HEK293T (cell line): ENCODE data around the gene CT45A8.
"Not testable (repeated sequence)": the region's sequence is repeated elsewhere in the genome, so short reads cannot be mapped to it uniquely, and the experiment has no call there.

Experiments
- ELF4 ChIP-seq: fragments of 450-650 bp; IDR thresholded peaks from 2 replicates; pipeline ENCODE4 v1.6.1; 2017; ENCODE audit warnings: antibody characterized with exemption
- HDGF ChIP-seq: fragments of 450-650 bp; IDR thresholded peaks from 2 replicates; pipeline ENCODE4 v1.6.1; 2017; ENCODE audit warnings: antibody characterized with exemption, borderline replicate concordance
- ZNF384 ChIP-seq: fragments of 450-650 bp; IDR thresholded peaks from 2 replicates; pipeline ENCODE4 v1.6.1; 2016

GRCh38 chrX:135837180-135837579 lies 17.2 kb downstream of the CT45A8 start, which contains the start of gene CT45A7:
- not testable (repeated sequence) for TF ChIP-seq HDGF, ELF4, ZNF384
